Esophagus muscularis mucosa (tissue), 4 donors: ENCODE data around the gene GEMIN5. TPM values are rescaled to one million over a fixed set of nuclear protein-coding genes. Genes with fewer than 3 reads are reported as not detected.

Experiments used
- DNase-seq: peaks from one replicate; pipeline ENCODE4 v3.0.0-alpha.2; 2017; ENCODE audit errors: extremely low spot score
- H3K27ac ChIP-seq, 4 donors: fragments of 200-600 bp; sonication (generic); replicated peaks in 1 of 4; 1 replicate in 3 of 4; 2 replicates in 1 of 4; pipeline ENCODE4 v1.5.1; 2016 to 2019; ENCODE audit warnings: mild to moderate bottlenecking in 1 of 4
- H3K27me3 ChIP-seq, 4 donors: fragments of 200-600 bp; sonication (generic); one replicate each; pipeline versions ENCODE4 v1.5.1 to v1.6.0; 2016 to 2019
- H3K36me3 ChIP-seq, 4 donors: fragments of 200-600 bp; sonication (generic); one replicate each; pipeline ENCODE4 v1.5.1; 2016 to 2019
- H3K4me1 ChIP-seq, 4 donors: fragments of 200-600 bp; sonication (generic); one replicate each; pipeline ENCODE4 v1.5.1; 2016 to 2019
- H3K4me3 ChIP-seq, 4 donors: fragments of 200-600 bp; sonication (generic); 1 replicate in 2 of 4; 2 replicates in 2 of 4; pipeline ENCODE4 v1.5.1; 2016 to 2019; ENCODE audit warnings: mild to moderate bottlenecking in 4 of 4, moderate library complexity in 1 of 4
- H3K9me3 ChIP-seq, 4 donors: fragments of 200-600 bp; sonication (generic); 1 replicate in 3 of 4; 2 replicates in 1 of 4; pipeline ENCODE4 v1.5.1; 2016 to 2019
- CTCF ChIP-seq, 3 experiments: fragments of 200-600 bp in 2 of 3; fragments of 450-650 bp in 1 of 3; sonication (generic) in 2 of 3; IDR thresholded peaks; one replicate each; pipeline ENCODE4 v1.5.1; 2017 to 2019; ENCODE audit warnings: antibody characterized with exemption in 3 of 3, mild to moderate bottlenecking in 2 of 3, moderate library complexity in 1 of 3
- EP300 ChIP-seq: sonication (generic); formaldehyde crosslinking; IDR thresholded peaks from one replicate; pipeline ENCODE4 v1.6.1; 2017; ENCODE audit warnings: antibody characterized with exemption
- POLR2A ChIP-seq: fragments of 450-650 bp; IDR thresholded peaks from one replicate; pipeline ENCODE4 v1.6.1; 2017; ENCODE audit warnings: antibody characterized with exemption, moderate library complexity, mild to moderate bottlenecking, low read depth
- POLR2AphosphoS5 ChIP-seq, 2 donors: sonication (generic); formaldehyde crosslinking; IDR thresholded peaks; one replicate each; pipeline ENCODE4 v1.6.1; 2017; ENCODE audit warnings: antibody characterized with exemption in 2 of 2
- WGBS: methylation state at CpG from one replicate; pipeline ENCODE4 v1.1.5; 2018; 5-methylcytosine and 5-hydroxymethylcytosine counted together
- intact Hi-C: fragments of 100-400 bp; cut with DNase I; formaldehyde crosslinking; loops from one replicate; pipeline ENCODE4 v1.15.1; 2023
- total RNA-seq, 4 donors: library from RNA; depleted of rRNA; stranded (reverse); fragments of >200 nt; gene quantifications; one replicate each; pipeline versions ENCODE4 v1.1.0 to v1.2.1, GENCODE V29; 2016

GEMIN5 gene
- total RNA-seq, 4 donors from 2014 or later = 14.1 to 20.4 (median 17.3) TPM

- 50% methylated on average over 5 of the region's 5 CpGs for WGBS
- Histone ChIP-seq H3K9me3 (no peaks in the 10 kb centered on the region), H3K27me3 (no peaks in the 10 kb centered on the region), H3K36me3 (peaks cover 32 to 69% (median 52%) of the 10 kb centered on the region in 4 donors), H3K27ac (no peak overlapping the region), H3K4me3 (no peak overlapping the region), H3K4me1 (peaks cover 21 to 44% (median 36%) of the 10 kb centered on the region in 4 donors)
- TF ChIP-seq EP300 (no peak), CTCF (IDR thresholded peaks at IDR 0.05) (no peak), POLR2A (no peak), POLR2AphosphoS5 (IDR thresholded peaks at IDR 0.05) (no peak)
- no peak for DNase-seq
- intact Hi-C loops = no loop called here
These were observed 72.4 kb downstream of the GEMIN5 start for GRCh38 chr5:154865466-154866184.

GRCh38 chr5:154863291-154864080 is 74.5 kb downstream of the GEMIN5 start:
- WGBS = 86% methylated on average over 7 of the region's 7 CpGs
- Histone ChIP-seq H3K4me1 (peaks cover 31 to 57% (median 52%) of the 10 kb centered on the region in 4 donors), H3K9me3 (no peaks in the 10 kb centered on the region), H3K27me3 (no peaks in the 10 kb centered on the region), H3K27ac (no peak overlapping the region), H3K4me3 (no peak overlapping the region), H3K36me3 (peaks cover 29 to 51% (median 42%) of the 10 kb centered on the region in 4 donors)
- TF ChIP-seq POLR2A = no peak
- TF ChIP-seq POLR2AphosphoS5 (IDR thresholded peaks at IDR 0.05) = no peak
- no peak for TF ChIP-seq EP300
- TF ChIP-seq CTCF (IDR thresholded peaks at IDR 0.05) = no peak
- intact Hi-C loops = no loop called here
- DNase-seq = no peak

GRCh38 chr5:154862766-154863165 is 75.2 kb downstream of the GEMIN5 start:
- 74% methylated on average over 2 of the region's 2 CpGs for WGBS
- Histone ChIP-seq H3K9me3 (no peaks in the 10 kb centered on the region), H3K4me3 (no peak overlapping the region), H3K36me3 (peaks cover 29 to 44% (median 38%) of the 10 kb centered on the region in 4 donors), H3K27me3 (no peaks in the 10 kb centered on the region), H3K4me1 (peaks cover 31 to 55% (median 52%) of the 10 kb centered on the region in 4 donors), H3K27ac (no peak overlapping the region)
- TF ChIP-seq EP300 (no peak), CTCF (IDR thresholded peaks at IDR 0.05) (no peak), POLR2A (no peak), POLR2AphosphoS5 (IDR thresholded peaks at IDR 0.05) (no peak)
- DNase-seq = no peak
- intact Hi-C loops = no loop called here

- no peak overlapping the region for H3K27ac ChIP-seq
- H3K9me3 ChIP-seq = no peaks in the 10 kb centered on the region
- no peaks in the 10 kb centered on the region for H3K27me3 ChIP-seq
- intact Hi-C loops = no loop called here
- peaks cover 33 to 57% (median 54%) of the 10 kb centered on the region in 4 donors for H3K4me1 ChIP-seq
- no peak overlapping the region for H3K4me3 ChIP-seq
- TF ChIP-seq POLR2A = no peak
- no peak for TF ChIP-seq EP300
- no peak for TF ChIP-seq CTCF (IDR thresholded peaks at IDR 0.05)
- no peak for TF ChIP-seq POLR2AphosphoS5 (IDR thresholded peaks at IDR 0.05)
- WGBS = 82% methylated on average over 8 of the region's 8 CpGs
- DNase-seq = no peak
- peaks cover 29 to 39% (median 34%) of the 10 kb centered on the region in 4 donors for H3K36me3 ChIP-seq
These were observed 76.1 kb downstream of the GEMIN5 start for GRCh38 chr5:154861946-154862345.
